ENCODE data around the gene CSTF1. TPM values are rescaled to one million over a fixed set of nuclear protein-coding genes. Genes with fewer than 3 reads are reported as not detected.

Gene CSTF1
- total RNA-seq, 2 donors from 2014 or later, result 47.9 to 50.1 TPM

DNA sequence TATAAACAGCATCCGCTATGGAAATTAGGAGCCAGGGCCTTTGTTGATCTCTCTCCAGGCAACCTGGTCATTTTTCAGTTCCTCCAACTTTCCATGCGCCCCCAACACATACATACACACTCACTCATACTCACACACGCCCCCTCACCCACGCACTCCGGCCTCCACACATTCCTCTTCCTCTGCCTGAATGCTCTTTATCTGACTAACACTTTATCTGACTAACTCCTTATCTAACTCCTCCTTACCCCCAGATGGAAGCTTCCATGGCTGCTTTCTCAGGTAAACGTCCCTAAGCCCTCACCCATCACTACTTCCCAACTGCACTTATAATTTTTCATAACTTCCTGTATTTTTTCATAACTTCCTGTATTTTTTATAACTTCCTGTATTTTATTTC is 37.1 kb downstream of the CSTF1 start:
- Histone ChIP-seq H3K36me3 (ENCODE audit: control insufficient read depth, insufficient read depth, low read length) (no peaks in the 10 kb centered on the region), H3K4me1 (ENCODE audit: control insufficient read depth, insufficient read depth, low read length) (peaks cover 5% of the 10 kb centered on the region), H3K27ac (ENCODE audit: low read depth, low read length) (no peak overlapping the region), H3K9ac (ENCODE audit: extremely low read depth, low read length, poor library complexity, severe bottlenecking) (no peak overlapping the region), H3K27me3 (ENCODE audit: control insufficient read depth, insufficient read depth, low read length, poor library complexity, severe bottlenecking) (peaks cover 4% of the 10 kb centered on the region), H3K4me3 (ENCODE audit: low read length) (no peak overlapping the region), H3K9me3 (ENCODE audit: control insufficient read depth, low read length) (no peaks in the 10 kb centered on the region)
- 72 to 74% methylated on average over 6 of the region's 6 CpGs for WGBS, 2 experiments (ENCODE audit: insufficient coverage in 1 of 2, insufficient read length in 1 of 2)
- Mint-ChIP-seq H3K27ac (no peak overlapping the region), H3K4me3 (no peak overlapping the region), H3K27me3 (ENCODE audit: insufficient read depth) (peaks cover 47% of the 10 kb centered on the region), H3K36me3 (ENCODE audit: low read depth) (no peaks in the 10 kb centered on the region), H3K4me1 (peaks cover 8% of the 10 kb centered on the region), H3K9me3 (no peaks in the 10 kb centered on the region)
- TF ChIP-seq, protein P1, sequence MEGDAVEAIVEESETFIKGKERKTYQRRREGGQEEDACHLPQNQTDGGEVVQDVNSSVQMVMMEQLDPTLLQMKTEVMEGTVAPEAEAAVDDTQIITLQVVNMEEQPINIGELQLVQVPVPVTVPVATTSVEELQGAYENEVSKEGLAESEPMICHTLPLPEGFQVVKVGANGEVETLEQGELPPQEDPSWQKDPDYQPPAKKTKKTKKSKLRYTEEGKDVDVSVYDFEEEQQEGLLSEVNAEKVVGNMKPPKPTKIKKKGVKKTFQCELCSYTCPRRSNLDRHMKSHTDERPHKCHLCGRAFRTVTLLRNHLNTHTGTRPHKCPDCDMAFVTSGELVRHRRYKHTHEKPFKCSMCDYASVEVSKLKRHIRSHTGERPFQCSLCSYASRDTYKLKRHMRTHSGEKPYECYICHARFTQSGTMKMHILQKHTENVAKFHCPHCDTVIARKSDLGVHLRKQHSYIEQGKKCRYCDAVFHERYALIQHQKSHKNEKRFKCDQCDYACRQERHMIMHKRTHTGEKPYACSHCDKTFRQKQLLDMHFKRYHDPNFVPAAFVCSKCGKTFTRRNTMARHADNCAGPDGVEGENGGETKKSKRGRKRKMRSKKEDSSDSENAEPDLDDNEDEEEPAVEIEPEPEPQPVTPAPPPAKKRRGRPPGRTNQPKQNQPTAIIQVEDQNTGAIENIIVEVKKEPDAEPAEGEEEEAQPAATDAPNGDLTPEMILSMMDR (conservative IDR thresholded peaks at IDR 0.05), result no peak
- no peak for DNase-seq

GRCh38 chr20:56429941-56430340 is 37.5 kb downstream of the CSTF1 start:
- Mint-ChIP-seq H3K9me3 (no peaks in the 10 kb centered on the region), H3K27me3 (ENCODE audit: insufficient read depth) (peaks cover 43% of the 10 kb centered on the region), H3K4me1 (peaks cover 8% of the 10 kb centered on the region), H3K27ac (no peak overlapping the region), H3K4me3 (no peak overlapping the region), H3K36me3 (ENCODE audit: low read depth) (no peaks in the 10 kb centered on the region)
- WGBS, 2 experiments (ENCODE audit: insufficient coverage in 1 of 2, insufficient read length in 1 of 2), result 67 to 73% methylated on average over 3 to 4 of the region's 4 CpGs
- TF ChIP-seq, protein P1 (conservative IDR thresholded peaks at IDR 0.05), result no peak
- Histone ChIP-seq H3K9me3 (ENCODE audit: control insufficient read depth, low read length) (no peaks in the 10 kb centered on the region), H3K27ac (ENCODE audit: low read depth, low read length) (no peak overlapping the region), H3K4me3 (ENCODE audit: low read length) (no peak overlapping the region), H3K27me3 (ENCODE audit: control insufficient read depth, insufficient read depth, low read length, poor library complexity, severe bottlenecking) (peaks cover 4% of the 10 kb centered on the region), H3K4me1 (ENCODE audit: control insufficient read depth, insufficient read depth, low read length) (peaks cover 5% of the 10 kb centered on the region), H3K9ac (ENCODE audit: extremely low read depth, low read length, poor library complexity, severe bottlenecking) (no peak overlapping the region), H3K36me3 (ENCODE audit: control insufficient read depth, insufficient read depth, low read length) (no peaks in the 10 kb centered on the region)
- DNase-seq, result peak; percentile 5

DNA sequence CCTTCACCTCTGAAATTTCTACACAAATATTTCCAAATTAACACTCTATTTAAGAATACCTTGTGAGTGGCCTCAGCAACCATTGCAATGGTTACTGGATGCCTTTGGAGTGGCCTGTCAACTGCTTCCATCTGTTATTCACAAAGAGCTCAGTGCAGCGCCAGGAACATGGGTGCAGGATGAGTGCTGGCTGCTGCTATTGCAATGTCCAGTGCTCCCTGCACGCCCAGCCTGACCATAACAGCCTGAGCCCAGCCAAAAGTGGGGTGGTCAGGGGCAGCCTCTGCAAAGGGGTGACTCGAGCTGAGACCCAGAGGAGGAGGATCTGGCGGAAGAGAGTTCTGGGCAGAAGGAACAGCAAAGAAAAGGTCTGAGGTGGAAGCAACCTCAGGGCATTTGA is 38.0 kb downstream of the CSTF1 start:
- TF ChIP-seq, protein P1 (conservative IDR thresholded peaks at IDR 0.05), result no peak
- H3K4me1 Mint-ChIP-seq, result peaks cover 8% of the 10 kb centered on the region
- H3K27ac Mint-ChIP-seq, result no peak overlapping the region
- H3K36me3 Mint-ChIP-seq (ENCODE audit: low read depth), result no peaks in the 10 kb centered on the region
- 82 to 83% methylated on average over 4 of the region's 4 CpGs for WGBS, 2 experiments (ENCODE audit: insufficient coverage in 1 of 2, insufficient read length in 1 of 2)
- Histone ChIP-seq H3K27ac (ENCODE audit: low read depth, low read length) (no peak overlapping the region), H3K9me3 (ENCODE audit: control insufficient read depth, low read length) (no peaks in the 10 kb centered on the region), H3K4me3 (ENCODE audit: low read length) (no peak overlapping the region), H3K4me1 (ENCODE audit: control insufficient read depth, insufficient read depth, low read length) (peaks cover 5% of the 10 kb centered on the region), H3K27me3 (ENCODE audit: control insufficient read depth, insufficient read depth, low read length, poor library complexity, severe bottlenecking) (peaks cover 4% of the 10 kb centered on the region), H3K9ac (ENCODE audit: extremely low read depth, low read length, poor library complexity, severe bottlenecking) (no peak overlapping the region), H3K36me3 (ENCODE audit: control insufficient read depth, insufficient read depth, low read length) (no peaks in the 10 kb centered on the region)
- no peaks in the 10 kb centered on the region for H3K9me3 Mint-ChIP-seq
- DNase-seq, result peak; percentile 13
- peaks cover 39% of the 10 kb centered on the region for H3K27me3 Mint-ChIP-seq (ENCODE audit: insufficient read depth)
- no peak overlapping the region for H3K4me3 Mint-ChIP-seq

All from endodermal cell (in vitro differentiated cells).